ENCODE measurements around the gene EPGN. TPM values are rescaled to one million over a fixed set of nuclear protein-coding genes. Genes with fewer than 3 reads are reported as not detected.

EPGN gene
- 1.1 TPM in 1 of 2 replicates, not detected in the other for total RNA-seq

GRCh38 chr4:74308215-74308614, at the start of gene EPGN:
Gene EPGN (plus strand): TSS chr4:74308470. CDS start chr4:74308534, 64 bp downstream.

GRCh38 chr4:74364652-74365491, 56.6 kb downstream of the EPGN start, which contains the start of gene EREG:
Gene EREG (plus strand): TSS chr4:74365145. CDS start chr4:74365309, 164 bp downstream.

Other genes with a start within 250 kb of the EPGN start
- gene CXCL2, start 209.3 kb upstream of the EPGN start, total RNA-seq: 2.7 and 3.6 TPM in 2 replicates
- gene MTHFD2L, start 150.4 kb upstream of the EPGN start, total RNA-seq: 16.2 and 19.9 TPM in 2 replicates
- 0.11 and 0.12 TPM in 2 replicates for gene EREG, start 56.7 kb downstream of the EPGN start, total RNA-seq
- 0.11 and 0.37 TPM in 2 replicates for gene AREG, start 136.7 kb downstream of the EPGN start, total RNA-seq

Measured in uterine smooth muscle cell (primary cell).